ENCODE results near the gene NEUROD2.

DNA sequence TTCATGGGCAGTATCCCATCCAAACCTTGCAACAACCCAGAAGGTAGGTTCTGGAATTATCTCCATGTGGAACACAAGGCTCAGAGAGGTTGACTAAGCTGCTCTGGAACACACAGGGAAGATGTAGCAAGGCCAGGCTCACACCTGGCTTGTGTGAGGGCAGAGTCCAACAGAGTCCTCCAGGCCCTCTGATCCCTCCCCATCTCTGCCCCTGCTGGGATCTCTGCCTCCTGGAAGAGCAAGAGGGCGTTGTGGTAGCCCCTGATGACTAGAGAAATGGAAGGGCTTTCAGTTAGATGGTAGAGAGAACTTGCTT lies 12.0 kb upstream of the NEUROD2 start:
- TF ChIP-seq EZH2phosphoT487 (IDR thresholded peaks at IDR 0.05; ENCODE audit: borderline replicate concordance, low read depth) (no peak), ELF1 (IDR thresholded peaks at IDR 0.05) (no peak), JUND (IDR thresholded peaks at IDR 0.05) (no peak)
- TF ChIP-seq, protein P1, sequence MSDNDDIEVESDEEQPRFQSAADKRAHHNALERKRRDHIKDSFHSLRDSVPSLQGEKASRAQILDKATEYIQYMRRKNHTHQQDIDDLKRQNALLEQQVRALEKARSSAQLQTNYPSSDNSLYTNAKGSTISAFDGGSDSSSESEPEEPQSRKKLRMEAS (IDR thresholded peaks at IDR 0.05; ENCODE audit: low read depth): no peak
- TF ChIP-seq, protein P2, sequence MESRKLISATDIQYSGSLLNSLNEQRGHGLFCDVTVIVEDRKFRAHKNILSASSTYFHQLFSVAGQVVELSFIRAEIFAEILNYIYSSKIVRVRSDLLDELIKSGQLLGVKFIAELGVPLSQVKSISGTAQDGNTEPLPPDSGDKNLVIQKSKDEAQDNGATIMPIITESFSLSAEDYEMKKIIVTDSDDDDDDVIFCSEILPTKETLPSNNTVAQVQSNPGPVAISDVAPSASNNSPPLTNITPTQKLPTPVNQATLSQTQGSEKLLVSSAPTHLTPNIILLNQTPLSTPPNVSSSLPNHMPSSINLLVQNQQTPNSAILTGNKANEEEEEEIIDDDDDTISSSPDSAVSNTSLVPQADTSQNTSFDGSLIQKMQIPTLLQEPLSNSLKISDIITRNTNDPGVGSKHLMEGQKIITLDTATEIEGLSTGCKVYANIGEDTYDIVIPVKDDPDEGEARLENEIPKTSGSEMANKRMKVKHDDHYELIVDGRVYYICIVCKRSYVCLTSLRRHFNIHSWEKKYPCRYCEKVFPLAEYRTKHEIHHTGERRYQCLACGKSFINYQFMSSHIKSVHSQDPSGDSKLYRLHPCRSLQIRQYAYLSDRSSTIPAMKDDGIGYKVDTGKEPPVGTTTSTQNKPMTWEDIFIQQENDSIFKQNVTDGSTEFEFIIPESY (IDR thresholded peaks at IDR 0.05; ENCODE audit: borderline replicate concordance, low read depth): no peak
